ENCODE results near the gene GTSE1. TPM values are rescaled to one million over a fixed set of nuclear protein-coding genes. Genes with fewer than 3 reads are reported as not detected.

Gene GTSE1
- total RNA-seq, 2 donors from 2014 or later: 0.26 TPM; not detected in 1

DNA sequence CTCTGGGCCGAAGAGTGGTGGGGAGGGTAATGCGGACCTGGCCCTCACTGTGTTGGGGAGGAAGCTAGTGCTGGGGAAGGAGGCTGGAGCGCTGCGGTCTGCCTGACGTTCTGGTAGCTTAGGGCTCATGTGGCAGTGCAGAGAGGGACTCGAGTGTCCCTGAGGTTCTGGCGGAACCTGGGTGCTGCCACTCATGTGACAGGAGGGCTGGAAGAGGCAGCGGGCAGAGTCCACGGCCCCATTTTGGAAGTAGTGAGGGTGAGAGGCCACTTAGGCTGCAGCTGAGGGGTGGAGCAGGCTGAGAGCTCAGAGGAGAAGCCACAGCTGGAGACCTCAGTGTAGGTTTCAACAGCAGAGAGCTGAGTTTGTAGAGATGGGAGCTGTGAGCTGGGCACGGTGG lies 22.6 kb downstream of the GTSE1 start:
- Histone ChIP-seq H3K4me1 (no peaks in the 10 kb centered on the region), H3K4me3 (no peak overlapping the region), H3K9me3 (no peaks in the 10 kb centered on the region), H3K27me3 (no peaks in the 10 kb centered on the region), H3K36me3 (replicated peaks in 1 of 2; ENCODE audit: insufficient read depth in 1 of 2, low read depth in 2 of 2) (no peaks in the 10 kb centered on the region), H3K27ac (no peak overlapping the region)
- DNase-seq (no peak), ATAC-seq (no peak)
- 92 to 96% methylated on average over 7 to 10 of the region's 10 CpGs for WGBS, 2 donors
- intact Hi-C loops (cut with DNase I): loop anchor here (5.0 kb wide), 1 partner anchor 322 kb away; no protein-coding TSS in a partner anchor
- no peak for TF ChIP-seq POLR2A (IDR thresholded peaks at IDR 0.05)
- TF ChIP-seq, protein P1, sequence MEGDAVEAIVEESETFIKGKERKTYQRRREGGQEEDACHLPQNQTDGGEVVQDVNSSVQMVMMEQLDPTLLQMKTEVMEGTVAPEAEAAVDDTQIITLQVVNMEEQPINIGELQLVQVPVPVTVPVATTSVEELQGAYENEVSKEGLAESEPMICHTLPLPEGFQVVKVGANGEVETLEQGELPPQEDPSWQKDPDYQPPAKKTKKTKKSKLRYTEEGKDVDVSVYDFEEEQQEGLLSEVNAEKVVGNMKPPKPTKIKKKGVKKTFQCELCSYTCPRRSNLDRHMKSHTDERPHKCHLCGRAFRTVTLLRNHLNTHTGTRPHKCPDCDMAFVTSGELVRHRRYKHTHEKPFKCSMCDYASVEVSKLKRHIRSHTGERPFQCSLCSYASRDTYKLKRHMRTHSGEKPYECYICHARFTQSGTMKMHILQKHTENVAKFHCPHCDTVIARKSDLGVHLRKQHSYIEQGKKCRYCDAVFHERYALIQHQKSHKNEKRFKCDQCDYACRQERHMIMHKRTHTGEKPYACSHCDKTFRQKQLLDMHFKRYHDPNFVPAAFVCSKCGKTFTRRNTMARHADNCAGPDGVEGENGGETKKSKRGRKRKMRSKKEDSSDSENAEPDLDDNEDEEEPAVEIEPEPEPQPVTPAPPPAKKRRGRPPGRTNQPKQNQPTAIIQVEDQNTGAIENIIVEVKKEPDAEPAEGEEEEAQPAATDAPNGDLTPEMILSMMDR (IDR thresholded peaks at IDR 0.05): no peak

DNA sequence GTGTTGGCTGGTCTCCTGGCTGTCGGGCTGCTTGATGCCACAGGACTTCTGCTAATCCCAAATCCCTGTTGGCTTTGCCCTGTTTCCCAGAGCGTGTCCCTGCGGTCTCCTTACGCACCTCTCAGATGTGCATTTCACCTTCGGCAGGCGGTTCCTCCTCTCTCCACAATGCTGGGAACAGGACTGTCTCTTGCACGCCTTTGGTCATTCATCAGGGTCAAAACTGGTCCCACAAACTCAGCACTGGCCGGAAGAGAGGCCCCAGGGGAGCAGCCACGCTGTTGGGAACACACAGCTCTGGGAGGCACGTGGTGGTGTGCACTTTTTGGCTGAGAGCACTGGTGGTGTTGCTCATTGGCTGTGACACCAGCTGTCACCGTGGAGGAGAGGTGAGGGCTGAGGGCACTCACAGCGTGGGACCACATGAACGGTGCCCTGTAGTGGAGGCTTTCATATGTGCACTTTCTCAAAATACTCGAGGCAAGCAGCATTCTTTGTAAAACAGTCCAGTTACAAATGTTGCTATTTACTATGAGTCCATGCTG lies 23.6 kb downstream of the GTSE1 start:
- ATAC-seq: no peak
- no peak for DNase-seq

DNA sequence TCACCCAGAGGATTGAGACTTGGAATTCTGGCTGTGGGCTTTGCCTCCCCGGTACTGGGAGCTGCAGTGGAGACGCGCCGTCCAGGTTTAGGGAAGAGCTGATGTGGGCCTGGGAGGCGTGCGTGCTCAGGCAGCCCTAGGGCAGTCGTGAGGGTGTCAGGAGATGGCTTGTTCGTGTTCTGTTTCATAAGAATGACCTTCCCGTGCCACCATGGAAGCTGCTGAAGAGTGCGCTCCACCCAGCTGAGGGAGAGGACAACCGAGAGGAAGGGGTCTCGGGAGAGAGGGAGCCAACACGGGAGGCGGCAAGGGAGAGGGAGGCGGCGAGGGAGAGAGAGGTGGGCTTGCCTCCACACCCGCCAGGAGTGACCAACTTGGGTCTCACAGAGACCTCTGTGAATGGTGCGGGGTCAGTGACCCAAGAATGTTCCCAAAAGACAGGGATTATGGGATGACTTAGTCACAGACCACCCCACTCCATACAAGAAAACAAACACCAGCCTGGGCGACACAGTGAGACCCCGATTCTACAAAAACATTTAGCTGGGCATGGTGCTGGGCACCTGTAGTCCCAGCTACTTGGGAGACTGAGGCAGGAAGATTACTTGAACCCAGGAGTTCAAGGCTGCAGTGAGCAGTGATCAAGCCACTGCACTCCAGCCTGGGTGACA lies 24.2 kb downstream of the GTSE1 start:
- H3K27me3 ChIP-seq: no peaks in the 10 kb centered on the region
- intact Hi-C loops (cut with DNase I): no loop called here
- no peak overlapping the region for H3K27ac ChIP-seq
- WGBS, 2 donors: 87 to 94% methylated on average over 20 of the region's 20 CpGs
- H3K4me1 ChIP-seq: no peaks in the 10 kb centered on the region
- TF ChIP-seq, protein P1 (IDR thresholded peaks at IDR 0.05): no peak
- TF ChIP-seq POLR2A (IDR thresholded peaks at IDR 0.05): no peak
- ATAC-seq: no peak
- DNase-seq: no peak
- no peaks in the 10 kb centered on the region for H3K9me3 ChIP-seq
- no peaks in the 10 kb centered on the region for H3K36me3 ChIP-seq (replicated peaks in 1 of 2; ENCODE audit: insufficient read depth in 1 of 2, low read depth in 2 of 2)
- H3K4me3 ChIP-seq: no peak overlapping the region

More for the DNA sequence above, 23.6 kb downstream of the GTSE1 start:
- Histone ChIP-seq H3K36me3 (replicated peaks in 1 of 2; ENCODE audit: insufficient read depth in 1 of 2, low read depth in 2 of 2) (no peaks in the 10 kb centered on the region), H3K27me3 (no peaks in the 10 kb centered on the region), H3K27ac (no peak overlapping the region), H3K9me3 (no peaks in the 10 kb centered on the region), H3K4me3 (no peak overlapping the region), H3K4me1 (no peaks in the 10 kb centered on the region)
- WGBS, 2 donors: 87 to 91% methylated on average over 13 to 14 of the region's 14 CpGs
- TF ChIP-seq, protein P1 (IDR thresholded peaks at IDR 0.05): no peak
- TF ChIP-seq POLR2A (IDR thresholded peaks at IDR 0.05): no peak
- intact Hi-C loops (cut with DNase I): no loop called here

DNA sequence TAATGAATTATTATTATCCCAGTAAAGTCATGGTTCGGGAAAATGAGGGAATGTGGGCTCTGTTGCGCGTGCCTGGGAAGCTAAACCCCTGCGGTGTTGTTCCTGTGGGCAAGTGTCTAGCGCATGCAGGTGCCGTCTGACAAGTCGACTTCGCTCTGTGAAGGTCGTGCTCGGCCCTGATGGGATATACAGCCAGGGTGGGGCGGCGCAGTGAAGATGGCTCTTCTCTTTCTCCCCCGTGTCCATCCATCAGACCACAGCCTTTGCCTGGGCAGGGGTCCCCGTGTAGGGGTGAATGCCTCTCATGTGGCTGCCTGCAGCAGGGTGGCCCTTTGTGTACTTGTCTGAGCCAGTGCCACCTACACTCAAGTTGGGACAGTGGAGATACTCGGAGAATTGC lies 26.0 kb downstream of the GTSE1 start:
- Histone ChIP-seq H3K36me3 (replicated peaks in 1 of 2; ENCODE audit: insufficient read depth in 1 of 2, low read depth in 2 of 2) (no peaks in the 10 kb centered on the region), H3K27me3 (no peaks in the 10 kb centered on the region), H3K27ac (no peak overlapping the region), H3K9me3 (no peaks in the 10 kb centered on the region), H3K4me3 (no peak overlapping the region), H3K4me1 (no peaks in the 10 kb centered on the region)
- no peak for ATAC-seq
- intact Hi-C loops (cut with DNase I): no loop called here
- TF ChIP-seq, protein P1 (IDR thresholded peaks at IDR 0.05): no peak
- no peak for TF ChIP-seq POLR2A (IDR thresholded peaks at IDR 0.05)
- no peak for DNase-seq
- WGBS, 2 donors: 87 to 90% methylated on average over 14 to 15 of the region's 15 CpGs

DNA sequence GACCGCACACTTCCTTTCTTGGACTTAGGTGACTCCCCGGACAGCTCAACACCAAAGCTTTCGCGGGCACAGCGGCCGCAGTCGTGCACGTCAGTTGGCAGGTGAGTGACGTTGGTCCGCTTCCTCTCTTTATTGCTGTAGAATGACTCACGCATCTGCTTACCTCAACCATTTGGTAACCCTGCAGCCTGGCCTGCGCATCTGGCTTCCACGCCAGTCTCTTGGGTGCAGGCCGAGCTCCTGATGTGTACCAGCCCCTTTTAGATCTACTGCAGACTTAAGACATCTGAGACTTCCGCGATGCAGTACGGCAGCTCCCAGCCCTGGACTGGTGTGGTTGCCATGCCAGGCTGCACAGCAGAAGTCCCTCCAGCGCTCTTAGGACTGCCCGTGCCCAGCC lies 26.5 kb downstream of the GTSE1 start:
- ATAC-seq (no peak), DNase-seq (no peak)
- intact Hi-C loops (cut with DNase I): no loop called here
- Histone ChIP-seq H3K36me3 (replicated peaks in 1 of 2; ENCODE audit: insufficient read depth in 1 of 2, low read depth in 2 of 2) (no peaks in the 10 kb centered on the region), H3K27me3 (no peaks in the 10 kb centered on the region), H3K27ac (no peak overlapping the region), H3K9me3 (no peaks in the 10 kb centered on the region), H3K4me1 (no peaks in the 10 kb centered on the region), H3K4me3 (no peak overlapping the region)
- TF ChIP-seq, protein P1 (IDR thresholded peaks at IDR 0.05): no peak
- TF ChIP-seq POLR2A (IDR thresholded peaks at IDR 0.05): no peak
- WGBS, 2 donors: 94 to 95% methylated on average over 19 of the region's 19 CpGs
